ENCODE data around the gene OLR1. TPM values are rescaled to one million over a fixed set of nuclear protein-coding genes. Genes with fewer than 3 reads are reported as not detected.
A peak's percentile ranks its signal among the peaks of the same experiment; 100 is the strongest.

OLR1 gene
- total RNA-seq, 4 donors from 2014 or later: 0.19 to 51.2 (median 35.1) TPM; not detected in 1

- peak; percentile 32 for ATAC-seq (ENCODE audit: low FRiP score)
- DNase-seq (ENCODE audit: low spot score): no peak
- no peak for TF ChIP-seq CTCF (IDR thresholded peaks at IDR 0.05)
These were observed 52.9 kb downstream of the OLR1 start for GRCh38 chr12:10119066-10119465.

GRCh38 chr12:10115890-10116289 lies 56.0 kb downstream of the OLR1 start:
- no peak for ATAC-seq (ENCODE audit: low FRiP score)
- TF ChIP-seq CTCF (IDR thresholded peaks at IDR 0.05): no peak
- no peak for DNase-seq (ENCODE audit: low spot score)

GRCh38 chr12:10115311-10115710 lies 56.6 kb downstream of the OLR1 start:
- DNase-seq (ENCODE audit: low spot score) (no peak), ATAC-seq (ENCODE audit: low FRiP score) (no peak)
- TF ChIP-seq CTCF (IDR thresholded peaks at IDR 0.05): no peak

- DNase-seq (ENCODE audit: low spot score): no peak
- no peak for TF ChIP-seq CTCF (IDR thresholded peaks at IDR 0.05)
- no peak for ATAC-seq (ENCODE audit: low FRiP score)
These were observed 58.0 kb downstream of the OLR1 start for GRCh38 chr12:10113920-10114319.

GRCh38 chr12:10113075-10113474 lies 58.9 kb downstream of the OLR1 start:
- TF ChIP-seq CTCF (IDR thresholded peaks at IDR 0.05): no peak
- DNase-seq (ENCODE audit: low spot score): no peak
- ATAC-seq (ENCODE audit: low FRiP score): no peak

GRCh38 chr12:10111451-10111850 lies 60.5 kb downstream of the OLR1 start:
- ATAC-seq (ENCODE audit: low FRiP score) (no peak), DNase-seq (ENCODE audit: low spot score) (no peak)
- no peak for TF ChIP-seq CTCF (IDR thresholded peaks at IDR 0.05)

GRCh38 chr12:10110256-10110844 lies 61.6 kb downstream of the OLR1 start:
- no peak for TF ChIP-seq CTCF (IDR thresholded peaks at IDR 0.05)
- ATAC-seq (ENCODE audit: low FRiP score) (no peak), DNase-seq (ENCODE audit: low spot score) (no peak)

All from omental fat pad (tissue), 4 donors.